HPDE6-E6E7 (cell line): ENCODE data around the gene LDLR.
"Not testable (repeated sequence)": the region's sequence is repeated elsewhere in the genome, so short reads cannot be mapped to it uniquely, and the experiment has no call there.

Experiments used
- DNase-seq: peaks from one replicate; pipeline ENCODE4 v3.0.0; 2011; ENCODE audit warnings: missing footprints; ENCODE audit errors: extremely low spot score

The LDLR gene

GRCh38 chr19:11105014-11105636 is 15.9 kb downstream of the LDLR start:
- DNase-seq, result no peak

- DNase-seq, result no peak
These were observed 17.2 kb downstream of the LDLR start for GRCh38 chr19:11106477-11106876.

DNA sequence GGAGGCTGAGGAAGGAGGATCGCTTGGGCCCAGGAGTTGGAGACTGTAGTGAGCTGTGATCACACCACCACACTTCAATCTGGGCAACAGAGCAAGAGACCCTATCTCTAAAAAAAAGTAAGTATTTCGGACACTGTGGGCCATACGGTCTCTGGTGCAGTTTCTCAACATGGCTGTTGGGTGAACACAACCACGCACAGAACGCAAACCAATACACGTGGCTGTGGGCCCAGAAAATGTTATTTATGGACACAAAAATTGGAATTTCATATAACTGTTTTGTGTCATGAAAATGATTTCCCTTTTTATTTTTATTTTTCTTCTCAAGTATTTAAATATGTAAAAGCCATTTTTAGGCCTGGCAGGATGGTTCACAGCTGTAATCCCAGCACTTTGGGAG is 19.5 kb downstream of the LDLR start:
- DNase-seq, result no peak

DNA sequence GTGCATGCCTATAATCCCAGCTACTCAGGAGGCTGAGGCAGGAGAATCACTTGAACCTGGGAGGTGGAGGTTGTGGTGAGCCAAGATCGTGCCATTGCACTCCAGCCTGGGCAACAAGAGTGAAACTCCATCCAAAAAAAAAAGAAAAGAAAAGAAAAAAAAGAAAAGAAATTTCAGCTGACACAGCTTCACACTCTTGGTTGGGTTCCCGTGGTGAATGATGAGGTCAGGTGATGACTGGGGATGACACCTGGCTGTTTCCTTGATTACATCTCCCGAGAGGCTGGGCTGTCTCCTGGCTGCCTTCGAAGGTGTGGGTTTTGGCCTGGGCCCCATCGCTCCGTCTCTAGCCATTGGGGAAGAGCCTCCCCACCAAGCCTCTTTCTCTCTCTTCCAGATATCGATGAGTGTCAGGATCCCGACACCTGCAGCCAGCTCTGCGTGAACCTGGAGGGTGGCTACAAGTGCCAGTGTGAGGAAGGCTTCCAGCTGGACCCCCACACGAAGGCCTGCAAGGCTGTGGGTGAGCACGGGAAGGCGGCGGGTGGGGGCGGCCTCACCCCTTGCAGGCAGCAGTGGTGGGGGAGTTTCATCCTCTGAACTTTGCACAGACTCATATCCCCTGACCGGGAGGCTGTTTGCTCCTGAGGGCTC is 22.0 kb downstream of the LDLR start:
- no peak for DNase-seq

- no peak for DNase-seq
These were observed 22.5 kb downstream of the LDLR start for GRCh38 chr19:11111771-11112144.

DNA sequence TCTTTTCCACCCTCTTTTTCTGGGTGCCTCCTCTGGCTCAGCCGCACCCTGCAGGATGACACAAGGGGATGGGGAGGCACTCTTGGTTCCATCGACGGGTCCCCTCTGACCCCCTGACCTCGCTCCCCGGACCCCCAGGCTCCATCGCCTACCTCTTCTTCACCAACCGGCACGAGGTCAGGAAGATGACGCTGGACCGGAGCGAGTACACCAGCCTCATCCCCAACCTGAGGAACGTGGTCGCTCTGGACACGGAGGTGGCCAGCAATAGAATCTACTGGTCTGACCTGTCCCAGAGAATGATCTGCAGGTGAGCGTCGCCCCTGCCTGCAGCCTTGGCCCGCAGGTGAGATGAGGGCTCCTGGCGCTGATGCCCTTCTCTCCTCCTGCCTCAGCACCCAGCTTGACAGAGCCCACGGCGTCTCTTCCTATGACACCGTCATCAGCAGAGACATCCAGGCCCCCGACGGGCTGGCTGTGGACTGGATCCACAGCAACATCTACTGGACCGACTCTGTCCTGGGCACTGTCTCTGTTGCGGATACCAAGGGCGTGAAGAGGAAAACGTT is 24.0 kb downstream of the LDLR start:
- DNase-seq, result no peak

DNA sequence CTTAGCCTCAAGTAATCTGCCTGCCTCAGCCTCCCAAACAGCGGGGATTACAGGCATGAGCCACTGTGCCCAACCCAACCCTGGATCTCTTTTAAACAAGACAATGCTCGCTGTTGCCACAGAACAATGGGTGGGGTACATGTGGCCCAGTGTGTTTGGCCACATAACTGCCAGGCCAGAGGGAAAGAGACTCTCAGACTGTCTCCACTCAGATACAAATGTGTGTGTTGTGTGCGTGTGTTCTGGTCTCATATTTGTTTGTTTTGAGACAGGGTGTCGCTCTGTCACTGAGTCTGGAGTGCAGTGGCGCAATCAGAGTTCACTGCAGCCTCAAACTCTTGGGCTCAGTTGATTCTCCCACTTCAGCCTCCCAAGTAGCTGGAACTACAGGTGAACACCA is 25.8 kb downstream of the LDLR start:
- no peak for DNase-seq

DNA sequence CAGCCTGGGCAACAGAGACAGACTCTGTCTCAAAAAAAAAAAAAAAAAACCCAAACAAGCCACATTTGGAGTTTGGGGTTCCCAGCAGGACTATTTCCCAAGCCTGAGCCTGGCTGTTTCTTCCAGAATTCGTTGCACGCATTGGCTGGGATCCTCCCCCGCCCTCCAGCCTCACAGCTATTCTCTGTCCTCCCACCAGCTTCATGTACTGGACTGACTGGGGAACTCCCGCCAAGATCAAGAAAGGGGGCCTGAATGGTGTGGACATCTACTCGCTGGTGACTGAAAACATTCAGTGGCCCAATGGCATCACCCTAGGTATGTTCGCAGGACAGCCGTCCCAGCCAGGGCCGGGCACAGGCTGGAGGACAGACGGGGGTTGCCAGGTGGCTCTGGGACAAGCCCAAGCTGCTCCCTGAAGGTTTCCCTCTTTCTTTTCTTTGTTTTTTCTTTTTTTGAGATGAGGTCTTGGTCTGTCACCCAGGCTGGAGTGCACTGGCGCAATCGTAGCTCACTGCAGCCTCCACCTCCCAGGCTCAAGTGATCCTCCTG is 26.7 kb downstream of the LDLR start:
- no peak for DNase-seq

- no peak for DNase-seq
These were observed 27.2 kb downstream of the LDLR start for GRCh38 chr19:11116507-11116906.

DNA sequence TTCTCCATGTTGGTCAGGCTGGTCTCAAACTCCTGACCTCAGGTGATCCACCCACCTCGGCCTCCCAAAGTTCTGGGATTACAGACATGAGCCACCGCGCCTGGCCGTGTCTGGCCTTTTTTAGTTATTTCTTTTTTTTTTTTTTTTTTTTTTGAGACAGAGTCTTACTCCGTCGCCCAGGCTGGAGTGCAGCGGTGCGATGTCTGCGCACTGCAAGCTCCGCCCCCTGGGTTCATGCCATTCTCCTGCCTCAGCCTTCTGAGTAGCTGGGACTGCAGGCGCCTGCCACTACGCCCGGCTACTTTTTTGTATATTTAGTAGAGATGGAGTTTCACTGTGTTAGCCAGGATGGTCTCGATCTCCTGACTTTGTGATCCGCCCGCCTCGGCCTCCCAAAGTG is 32.7 kb downstream of the LDLR start:
- not testable (repeated sequence) for DNase-seq

GRCh38 chr19:11123114-11123513 is 33.9 kb downstream of the LDLR start:
- DNase-seq, result no peak

GRCh38 chr19:11124157-11124556 is 34.9 kb downstream of the LDLR start:
- DNase-seq, result not testable (repeated sequence)

- DNase-seq, result no peak
These were observed 36.9 kb downstream of the LDLR start for GRCh38 chr19:11125994-11126685.

- no peak for DNase-seq
These were observed 38.6 kb downstream of the LDLR start for GRCh38 chr19:11127905-11128304.

GRCh38 chr19:11130824-11131455 is 41.7 kb downstream of the LDLR start:
- DNase-seq, result no peak

- no peak for DNase-seq
These were observed 42.2 kb downstream of the LDLR start for GRCh38 chr19:11131471-11131870.

- no peak for DNase-seq
These were observed 47.3 kb downstream of the LDLR start for GRCh38 chr19:11136400-11137101.

DNA sequence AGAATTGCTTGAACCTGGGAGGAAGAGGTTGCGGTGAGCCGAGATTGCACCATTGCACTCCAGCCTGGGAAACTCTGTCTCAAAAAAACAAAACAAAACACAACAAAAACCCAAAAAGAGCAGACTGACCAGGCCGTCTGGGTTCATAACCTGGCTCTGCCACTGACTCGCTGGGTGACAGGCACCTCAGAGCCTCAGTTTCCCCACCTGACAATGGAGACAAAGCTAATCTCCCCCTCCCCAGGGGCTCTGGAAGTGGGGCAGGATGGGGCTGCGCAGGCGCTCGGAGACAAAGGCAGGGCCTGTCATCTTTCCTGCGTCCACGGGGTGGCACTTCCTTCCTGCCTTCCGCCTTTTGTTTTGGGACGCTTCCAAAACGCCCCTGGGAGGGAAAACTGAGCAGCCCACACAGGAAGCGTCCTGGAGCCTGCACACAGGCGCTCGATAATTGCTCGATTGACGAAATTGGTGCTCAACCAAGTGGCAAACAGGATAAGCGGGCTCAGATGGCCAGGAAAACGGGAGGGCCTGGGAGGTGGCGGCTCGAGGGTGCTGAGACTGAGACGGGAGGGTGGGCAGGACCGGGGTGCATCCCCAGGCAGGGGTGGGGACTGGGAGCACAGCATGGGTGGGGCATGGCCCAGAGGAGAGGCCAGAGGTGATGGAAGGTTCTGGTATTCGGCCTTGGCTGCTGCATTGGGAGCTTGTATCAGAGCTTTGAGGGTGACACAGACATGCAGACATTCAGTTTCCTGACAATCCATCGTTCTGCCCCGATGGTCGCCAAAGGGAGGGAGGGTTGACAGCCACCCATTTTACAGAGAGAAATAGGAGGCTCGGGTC is 48.5 kb downstream of the LDLR start:
- peak; percentile 73 for DNase-seq

DNA sequence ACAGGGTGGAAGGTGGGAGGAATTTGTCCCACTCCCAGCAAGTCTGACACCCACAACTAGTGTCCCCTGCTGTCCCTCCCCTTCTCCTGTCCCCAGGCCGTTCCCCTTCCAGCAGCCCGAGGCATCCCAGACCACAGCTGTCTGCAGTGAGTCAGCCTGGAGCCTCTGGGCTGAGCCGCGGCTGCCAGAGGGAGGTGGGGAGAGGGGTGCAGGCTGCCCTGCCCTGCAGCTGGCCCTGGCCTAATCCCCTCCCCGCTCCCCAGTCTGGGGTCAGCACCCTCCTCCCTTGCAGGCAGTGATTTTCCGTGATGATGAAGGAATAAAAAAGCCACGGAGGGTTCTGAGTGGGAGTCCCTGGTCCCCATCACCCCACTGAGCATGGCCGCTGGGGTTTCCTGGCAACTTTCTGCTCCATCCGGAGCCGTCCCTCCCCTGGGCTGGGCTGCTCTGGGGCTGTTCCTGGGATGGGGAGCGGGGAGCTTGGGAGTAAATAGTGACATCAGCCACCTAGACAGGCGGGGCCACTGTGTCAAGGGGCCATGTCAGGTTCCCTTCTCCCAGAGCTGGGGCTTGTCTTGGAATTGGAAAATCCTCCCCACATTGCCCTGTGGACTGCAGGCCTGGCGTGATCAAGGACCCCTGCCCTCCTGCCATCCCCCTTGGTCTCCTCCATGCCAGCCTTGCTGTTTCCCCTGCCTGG is 49.5 kb downstream of the LDLR start:
- no peak for DNase-seq

- DNase-seq, result not testable (repeated sequence)
These were observed 50.8 kb downstream of the LDLR start for GRCh38 chr19:11140023-11140538.
